OCI-LY3 (cell line): ENCODE measurements around the gene PRSS36.
A peak's percentile ranks its signal among the peaks of the same experiment; 100 is the strongest.

Experiments used
- H2AFZ ChIP-seq: fragments of 200-600, 300-600 bp; shearing (Covaris generic); 2 replicates; pipeline ENCODE4 v1.6.0; 2014; ENCODE audit warnings: antibody characterized with exemption, low read depth, low read length
- H3K27ac ChIP-seq: fragments of 200-600, 300-600 bp; sonication (generic); 2 replicates; pipeline ENCODE4 v1.5.1; 2014; ENCODE audit warnings: mild to moderate bottlenecking, low read length, moderate library complexity, mixed read lengths
- H3K27me3 ChIP-seq: fragments of 200-600, 300-600 bp; sonication (generic); 2 replicates; pipeline ENCODE4 v1.6.1; 2014; ENCODE audit warnings: low read depth, low read length, mixed read lengths
- H3K36me3 ChIP-seq: fragments of 200-600, 300-600 bp; sonication (generic); replicated peaks from 2 replicates; pipeline ENCODE3; 2014; ENCODE audit warnings: low read depth, low read length, mixed read lengths
- H3K4me1 ChIP-seq: fragments of 300-600, 200-600 bp; sonication (generic); 2 replicates; pipeline ENCODE4 v1.6.1; 2014; ENCODE audit warnings: low read length, mixed read lengths
- H3K4me2 ChIP-seq: fragments of 200-600, 300-600 bp; sonication (generic); 2 replicates; pipeline ENCODE4 v1.6.1; 2014; ENCODE audit warnings: low read length, mixed read lengths
- H3K4me3 ChIP-seq: fragments of 300-600, 200-600 bp; sonication (generic); 2 replicates; pipeline ENCODE4 v1.5.1; 2014; ENCODE audit warnings: antibody characterized with exemption, mild to moderate bottlenecking, low read length, moderate library complexity
- H3K79me2 ChIP-seq: fragments of 300-600, 200-600 bp; shearing (Covaris generic); 2 replicates; pipeline ENCODE4 v1.6.1; 2014; ENCODE audit warnings: mild to moderate bottlenecking, low read length, mixed read lengths
- H3K9ac ChIP-seq: fragments of 300-600, 200-600 bp; shearing (Covaris generic); 2 replicates; pipeline ENCODE4 v1.6.0; 2014; ENCODE audit warnings: mild to moderate bottlenecking, low read length, moderate library complexity
- H3K9me3 ChIP-seq: fragments of 200-600, 300-600 bp; shearing (Covaris generic); 2 replicates; pipeline ENCODE4 v1.6.1; 2014; ENCODE audit warnings: low read length, mixed read lengths; ENCODE audit not compliant: insufficient read depth
- H4K20me1 ChIP-seq: fragments of 200-600, 300-600 bp; sonication (generic); 2 replicates; pipeline ENCODE4 v1.6.1; 2016; ENCODE audit warnings: low read length, mixed read lengths; ENCODE audit not compliant: insufficient read depth
- CTCF ChIP-seq: fragments of 200-600, 300-600 bp; sonication (generic); IDR thresholded peaks from 2 replicates; pipeline ENCODE4 v1.5.1; 2014; ENCODE audit warnings: antibody characterized with exemption, low read length, low read depth
- EZH2phosphoT487 ChIP-seq: fragments of 200-600 bp; shearing (Covaris generic); IDR thresholded peaks from 2 replicates; pipeline ENCODE4 v1.6.1; 2018; ENCODE audit warnings: antibody characterized with exemption, mixed run types, low read depth

PRSS36 gene

GRCh38 chr16:31186176-31186575 lies 36.3 kb upstream of the PRSS36 start:
- Histone ChIP-seq H3K27me3 (no peaks in the 10 kb centered on the region), H3K36me3 (peaks cover 95% of the 10 kb centered on the region), H2AFZ (no peak overlapping the region), H3K79me2 (peaks cover 100% of the 10 kb centered on the region), H3K9ac (no peak overlapping the region), H4K20me1 (peaks cover 99% of the 10 kb centered on the region), H3K27ac (no peak overlapping the region), H3K4me2 (no peak overlapping the region), H3K4me1 (peaks cover 13% of the 10 kb centered on the region), H3K4me3 (no peak overlapping the region), H3K9me3 (no peaks in the 10 kb centered on the region)
- TF ChIP-seq EZH2phosphoT487: no peak
- no peak for TF ChIP-seq CTCF

DNA sequence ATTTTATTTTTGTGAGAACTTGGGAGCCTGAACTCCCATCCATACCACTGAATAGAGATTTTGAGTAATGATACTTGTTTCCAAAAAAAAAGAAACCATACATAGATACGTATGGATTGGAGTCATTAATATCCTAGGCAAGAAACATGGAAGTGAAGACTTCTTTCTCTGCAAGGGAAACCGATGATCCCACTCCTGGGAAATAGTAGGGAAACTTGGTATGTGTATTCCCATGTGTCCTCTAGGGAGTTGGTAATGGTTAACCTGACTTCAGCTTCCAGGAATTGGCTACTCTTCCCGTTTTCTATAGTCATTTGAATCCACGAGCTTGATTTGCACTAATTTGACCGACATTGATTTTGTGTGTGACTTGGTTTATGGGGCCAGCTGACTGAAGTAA lies 35.5 kb upstream of the PRSS36 start:
- H3K79me2 ChIP-seq: peaks cover 100% of the 10 kb centered on the region
- no peak overlapping the region for H3K9ac ChIP-seq
- no peak overlapping the region for H3K4me2 ChIP-seq
- H3K27me3 ChIP-seq: no peaks in the 10 kb centered on the region
- no peak for TF ChIP-seq EZH2phosphoT487
- TF ChIP-seq CTCF: no peak
- no peak overlapping the region for H3K4me3 ChIP-seq
- peaks cover 98% of the 10 kb centered on the region for H4K20me1 ChIP-seq
- H3K9me3 ChIP-seq: no peaks in the 10 kb centered on the region
- H2AFZ ChIP-seq: no peak overlapping the region
- H3K36me3 ChIP-seq: peaks cover 92% of the 10 kb centered on the region
- H3K27ac ChIP-seq: no peak overlapping the region
- H3K4me1 ChIP-seq: peaks cover 13% of the 10 kb centered on the region

- H3K9ac ChIP-seq: no peak overlapping the region
- peaks cover 90% of the 10 kb centered on the region for H3K36me3 ChIP-seq
- H4K20me1 ChIP-seq: peaks cover 93% of the 10 kb centered on the region
- no peak for TF ChIP-seq EZH2phosphoT487
- TF ChIP-seq CTCF: no peak
- H3K9me3 ChIP-seq: no peaks in the 10 kb centered on the region
- peaks cover 13% of the 10 kb centered on the region for H3K4me1 ChIP-seq
- H3K4me2 ChIP-seq: no peak overlapping the region
- H2AFZ ChIP-seq: no peak overlapping the region
- no peaks in the 10 kb centered on the region for H3K27me3 ChIP-seq
- H3K27ac ChIP-seq: no peak overlapping the region
- H3K4me3 ChIP-seq: no peak overlapping the region
- H3K79me2 ChIP-seq: peaks cover 100% of the 10 kb centered on the region
Observed at GRCh38 chr16:31184888-31185287, 35.0 kb upstream of the PRSS36 start.

DNA sequence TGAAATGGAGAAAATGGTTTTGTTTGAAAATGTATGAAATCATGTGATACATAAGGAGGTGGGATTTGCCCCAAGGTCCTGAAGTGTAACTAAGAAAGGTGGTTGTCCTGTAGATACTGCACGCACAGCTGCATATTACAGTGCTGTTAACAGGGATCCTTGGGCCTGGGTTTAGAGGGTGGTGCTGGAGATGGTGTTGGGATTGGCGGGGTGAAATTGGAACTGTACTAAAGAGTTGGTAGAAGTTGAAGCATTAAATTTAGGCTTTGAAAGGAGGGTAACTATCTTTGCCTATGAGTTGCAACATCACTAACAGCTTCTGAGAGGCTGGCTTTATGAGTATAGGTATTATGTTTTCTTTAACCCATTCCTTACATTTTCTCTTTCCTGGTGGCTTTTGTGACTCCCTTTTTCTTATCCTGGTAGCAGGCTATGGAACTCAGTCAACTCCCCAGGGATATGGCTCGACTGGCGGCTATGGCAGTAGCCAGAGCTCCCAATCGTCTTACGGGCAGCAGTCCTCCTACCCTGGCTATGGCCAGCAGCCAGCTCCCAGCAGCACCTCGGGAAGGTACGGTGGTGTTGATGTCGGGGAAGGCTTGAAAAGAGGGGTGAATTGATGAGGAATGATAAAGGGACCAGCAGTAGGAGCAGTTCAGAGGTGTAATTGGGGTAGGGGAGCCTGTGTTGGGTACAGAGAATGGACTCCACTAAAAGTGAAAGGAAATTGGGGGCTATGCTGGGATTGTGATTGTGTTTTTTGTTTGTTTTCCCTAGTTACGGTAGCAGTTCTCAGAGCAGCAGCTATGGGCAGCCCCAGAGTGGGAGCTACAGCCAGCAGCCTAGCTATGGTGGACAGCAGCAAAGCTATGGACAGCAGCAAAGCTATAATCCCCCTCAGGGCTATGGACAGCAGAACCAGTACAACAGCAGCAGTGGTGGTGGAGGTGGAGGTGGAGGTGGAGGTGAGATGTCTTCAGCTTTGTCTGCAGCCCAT lies 33.9 kb upstream of the PRSS36 start:
- peaks cover 96% of the 10 kb centered on the region for H3K79me2 ChIP-seq
- H3K9ac ChIP-seq: no peak overlapping the region
- no peak overlapping the region for H3K27ac ChIP-seq
- peaks cover 78% of the 10 kb centered on the region for H3K36me3 ChIP-seq
- H3K9me3 ChIP-seq: no peaks in the 10 kb centered on the region
- H2AFZ ChIP-seq: no peak overlapping the region
- no peak overlapping the region for H3K4me3 ChIP-seq
- H3K4me1 ChIP-seq: peaks cover 14% of the 10 kb centered on the region
- H3K27me3 ChIP-seq: no peaks in the 10 kb centered on the region
- TF ChIP-seq EZH2phosphoT487 (no peak), CTCF (no peak)
- H3K4me2 ChIP-seq: 0 out of 2 replicates have a peak overlapping the region, but pooled peaks have one; percentile 98
- peaks cover 82% of the 10 kb centered on the region for H4K20me1 ChIP-seq
